WTC11 (cell line): ENCODE data around the gene PDE11A.

Source experiments
- CREB1 ChIP-seq: sonication (generic); formaldehyde crosslinking; IDR thresholded peaks from 2 replicates; pipeline ENCODE4 v1.8.0; 2023; ENCODE audit warnings: mild to moderate bottlenecking, missing genetic modification reagents
- CREM ChIP-seq: sonication (generic); formaldehyde crosslinking; IDR thresholded peaks from 2 replicates; pipeline ENCODE4 v1.8.1; 2022; ENCODE audit warnings: mild to moderate bottlenecking, missing genetic modification reagents, moderate library complexity
- CTCF ChIP-seq: fragments of 200-600 bp; IDR thresholded peaks from 2 replicates; pipeline ENCODE4 v1.8.0; 2022; ENCODE audit warnings: antibody characterized with exemption
- FOXJ3 ChIP-seq: sonication (generic); formaldehyde crosslinking; IDR thresholded peaks from 2 replicates; pipeline ENCODE4 v1.9.0; 2021; ENCODE audit warnings: missing genetic modification reagents, mild to moderate bottlenecking, borderline replicate concordance
- GTF2I ChIP-seq: fragments of 250-450 bp; sonication (Bioruptor Pico); conservative IDR thresholded peaks from 2 replicates; pipeline ENCODE4 v1.4.0; 2021; ENCODE audit warnings: mild to moderate bottlenecking
- MYBL2 ChIP-seq: sonication (generic); formaldehyde crosslinking; IDR thresholded peaks from 2 replicates; pipeline ENCODE4 v1.8.1; 2023; ENCODE audit warnings: mild to moderate bottlenecking, moderate library complexity, missing genetic modification reagents
- SOX15 ChIP-seq: fragments of 250-450 bp; sonication (Bioruptor Pico); IDR thresholded peaks from 2 replicates; pipeline ENCODE4 v1.9.0; 2021; ENCODE audit warnings: mild to moderate bottlenecking
- SP1 ChIP-seq: sonication (generic); formaldehyde crosslinking; conservative IDR thresholded peaks from 2 replicates; pipeline ENCODE4 v1.8.1; 2022; ENCODE audit warnings: missing genetic modification reagents
- USF1 ChIP-seq: sonication (generic); formaldehyde crosslinking; IDR thresholded peaks from 2 replicates; pipeline ENCODE4 v1.8.0; 2022; ENCODE audit warnings: mild to moderate bottlenecking, missing genetic modification reagents
- TF ChIP-seq, protein P1 (sequence below): sonication (generic); formaldehyde crosslinking; IDR thresholded peaks from 2 replicates; pipeline ENCODE4 v1.8.1; 2022; ENCODE audit warnings: low read depth, missing genetic modification reagents, borderline replicate concordance

GRCh38 chr2:177917169-177917568 lies 155.4 kb downstream of the PDE11A start:
- TF ChIP-seq SOX15 (CRISPR knock-in tag) = no peak
- TF ChIP-seq SP1 = no peak
- TF ChIP-seq, protein P1, sequence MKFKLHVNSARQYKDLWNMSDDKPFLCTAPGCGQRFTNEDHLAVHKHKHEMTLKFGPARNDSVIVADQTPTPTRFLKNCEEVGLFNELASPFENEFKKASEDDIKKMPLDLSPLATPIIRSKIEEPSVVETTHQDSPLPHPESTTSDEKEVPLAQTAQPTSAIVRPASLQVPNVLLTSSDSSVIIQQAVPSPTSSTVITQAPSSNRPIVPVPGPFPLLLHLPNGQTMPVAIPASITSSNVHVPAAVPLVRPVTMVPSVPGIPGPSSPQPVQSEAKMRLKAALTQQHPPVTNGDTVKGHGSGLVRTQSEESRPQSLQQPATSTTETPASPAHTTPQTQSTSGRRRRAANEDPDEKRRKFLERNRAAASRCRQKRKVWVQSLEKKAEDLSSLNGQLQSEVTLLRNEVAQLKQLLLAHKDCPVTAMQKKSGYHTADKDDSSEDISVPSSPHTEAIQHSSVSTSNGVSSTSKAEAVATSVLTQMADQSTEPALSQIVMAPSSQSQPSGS (CRISPR knock-in tag) = no peak
- TF ChIP-seq CTCF = no peak
- no peak for TF ChIP-seq MYBL2 (CRISPR knock-in tag)
- TF ChIP-seq FOXJ3 (CRISPR knock-in tag) = no peak
- TF ChIP-seq USF1 (CRISPR knock-in tag) = no peak
- TF ChIP-seq CREM (CRISPR knock-in tag) = no peak
- no peak for TF ChIP-seq CREB1 (CRISPR knock-in tag)
- TF ChIP-seq GTF2I (CRISPR knock-in tag) = no peak
